Measurements from ENCODE around the gene ZPBP2. TPM values are rescaled to one million over a fixed set of nuclear protein-coding genes. Genes with fewer than 3 reads are reported as not detected.
"Not testable (repeated sequence)": the region's sequence is repeated elsewhere in the genome, so short reads cannot be mapped to it uniquely, and the experiment has no call there.

Gene ZPBP2
- total RNA-seq, 6 experiments from 2014 or later: not detected

GRCh38 chr17:39846205-39846604 is 21.8 kb upstream of the ZPBP2 start:
- TF ChIP-seq CTCF (IDR thresholded peaks at IDR 0.05) (no peak), POLR2A (IDR thresholded peaks at IDR 0.05) (no peak)

GRCh38 chr17:39848600-39848999 is 19.4 kb upstream of the ZPBP2 start:
- Histone ChIP-seq H3K27me3 (no peaks in the 10 kb centered on the region), H3K27ac (no peak overlapping the region), H3K36me3 (no peaks in the 10 kb centered on the region), H3K9me3 (no peaks in the 10 kb centered on the region), H3K4me1 (no peaks in the 10 kb centered on the region), H3K4me3 (no peak overlapping the region)
- DNase-seq: no peak
- intact Hi-C loops (cut with DNase I): no loop called here
- 88% methylated on average over 4 of the region's 4 CpGs for WGBS (ENCODE audit: insufficient coverage, low coverage, low lambda C conversion rate, missing lambda C conversion rate)
- no peak for ATAC-seq
- no peak for TF ChIP-seq POLR2A (IDR thresholded peaks at IDR 0.05)
- TF ChIP-seq CTCF (IDR thresholded peaks at IDR 0.05): no peak

More at GRCh38 chr17:39846205-39846604, 21.8 kb upstream of the ZPBP2 start:
- no peak overlapping the region for H3K4me3 ChIP-seq
- H3K36me3 ChIP-seq: no peaks in the 10 kb centered on the region
- H3K9me3 ChIP-seq: no peaks in the 10 kb centered on the region
- H3K4me1 ChIP-seq: no peaks in the 10 kb centered on the region
- WGBS (ENCODE audit: insufficient coverage, low coverage, low lambda C conversion rate, missing lambda C conversion rate): 67% methylated on average over 4 of the region's 4 CpGs
- ATAC-seq (no peak), DNase-seq (no peak)
- H3K27ac ChIP-seq: no peak overlapping the region
- H3K27me3 ChIP-seq: no peaks in the 10 kb centered on the region
- intact Hi-C loops (cut with DNase I): no loop called here

- H3K36me3 ChIP-seq; DNase-seq; ATAC-seq; H3K27ac ChIP-seq; H3K4me1 ChIP-seq; H3K9me3 ChIP-seq; H3K27me3 ChIP-seq; intact Hi-C loops (cut with DNase I); H3K4me3 ChIP-seq: not testable (repeated sequence)
These were observed 17.8 kb upstream of the ZPBP2 start for GRCh38 chr17:39850186-39850585.

- H3K4me1 ChIP-seq: no peaks in the 10 kb centered on the region
- H3K27me3 ChIP-seq: no peaks in the 10 kb centered on the region
- TF ChIP-seq POLR2A (IDR thresholded peaks at IDR 0.05) (no peak), CTCF (IDR thresholded peaks at IDR 0.05) (no peak)
- H3K36me3 ChIP-seq: no peaks in the 10 kb centered on the region
- 52% methylated on average over 3 of the region's 3 CpGs for WGBS (ENCODE audit: insufficient coverage, low coverage, low lambda C conversion rate, missing lambda C conversion rate)
- no peak for ATAC-seq
- no peak overlapping the region for H3K27ac ChIP-seq
- intact Hi-C loops (cut with DNase I): no loop called here
- no peaks in the 10 kb centered on the region for H3K9me3 ChIP-seq
- DNase-seq: no peak
- no peak overlapping the region for H3K4me3 ChIP-seq
These were observed 15.8 kb upstream of the ZPBP2 start for GRCh38 chr17:39852239-39852638.

GRCh38 chr17:39854909-39855308 is 13.1 kb upstream of the ZPBP2 start:
- H3K27ac ChIP-seq: no peak overlapping the region
- H3K36me3 ChIP-seq: no peaks in the 10 kb centered on the region
- no peak for TF ChIP-seq POLR2A (IDR thresholded peaks at IDR 0.05)
- TF ChIP-seq CTCF (IDR thresholded peaks at IDR 0.05): no peak
- DNase-seq: no peak
- no peaks in the 10 kb centered on the region for H3K27me3 ChIP-seq
- no peaks in the 10 kb centered on the region for H3K4me1 ChIP-seq
- intact Hi-C loops (cut with DNase I): no loop called here
- H3K9me3 ChIP-seq: no peaks in the 10 kb centered on the region
- WGBS (ENCODE audit: insufficient coverage, low coverage, low lambda C conversion rate, missing lambda C conversion rate): 83% methylated on average over 2 of the region's 2 CpGs
- no peak overlapping the region for H3K4me3 ChIP-seq
- no peak for ATAC-seq

- H3K4me3 ChIP-seq; H3K9me3 ChIP-seq; DNase-seq; H3K27me3 ChIP-seq; H3K4me1 ChIP-seq; ATAC-seq; intact Hi-C loops (cut with DNase I); H3K36me3 ChIP-seq; H3K27ac ChIP-seq: not testable (repeated sequence)
- WGBS (ENCODE audit: insufficient coverage, low coverage, low lambda C conversion rate, missing lambda C conversion rate): 85% methylated on average over 9 of the region's 9 CpGs
These were observed 11.9 kb upstream of the ZPBP2 start for GRCh38 chr17:39855911-39856649.

All from right lobe of liver (tissue), 6 donors.